ENCODE results near the gene DLL4.
"Not testable (repeated sequence)": the region's sequence is repeated elsewhere in the genome, so short reads cannot be mapped to it uniquely, and the experiment has no call there.

DLL4 gene

GRCh38 chr15:40941528-40942336 is 12.6 kb downstream of the DLL4 start:
- DNase-seq, result peak; percentile 80
- peak; percentile 83 for ATAC-seq

- ATAC-seq, result no peak
Observed at GRCh38 chr15:40942337-40942854, 13.3 kb downstream of the DLL4 start.

GRCh38 chr15:40942878-40943277 is 13.7 kb downstream of the DLL4 start:
- no peak for DNase-seq
- ATAC-seq, result no peak

More at GRCh38 chr15:40942337-40942854, 13.3 kb downstream of the DLL4 start:
- no peak for DNase-seq

GRCh38 chr15:40943764-40944365 is 14.7 kb downstream of the DLL4 start:
- no peak for ATAC-seq
- DNase-seq, result no peak

GRCh38 chr15:40944510-40945296 is 15.6 kb downstream of the DLL4 start:
- ATAC-seq, result no peak
- DNase-seq, result no peak

- DNase-seq (no peak), ATAC-seq (no peak)
Observed at GRCh38 chr15:40948706-40949473, 19.8 kb downstream of the DLL4 start.

GRCh38 chr15:40949756-40950207 is 20.6 kb downstream of the DLL4 start:
- ATAC-seq (no peak), DNase-seq (no peak)

- ATAC-seq (no peak), DNase-seq (no peak)
Observed at GRCh38 chr15:40951764-40952163, 22.6 kb downstream of the DLL4 start.

- no peak for ATAC-seq
- DNase-seq, result no peak
Observed at GRCh38 chr15:40952301-40952900, 23.3 kb downstream of the DLL4 start.

- peak; percentile 95 for ATAC-seq
- DNase-seq, result peak; percentile 97
Observed at GRCh38 chr15:40952901-40953712, 24.0 kb downstream of the DLL4 start, which contains the start of gene CHAC1. Gene CHAC1 (plus strand): TSS chr15:40953471. CDS start chr15:40953584, 113 bp downstream.

GRCh38 chr15:40953713-40954074 is 24.6 kb downstream of the DLL4 start:
- ATAC-seq (no peak), DNase-seq (no peak)

- not testable (repeated sequence) for DNase-seq, ATAC-seq
Observed at GRCh38 chr15:40954158-40954848, 25.2 kb downstream of the DLL4 start.

GRCh38 chr15:40955141-40955903 is 26.2 kb downstream of the DLL4 start:
- no peak for DNase-seq
- ATAC-seq, result no peak

- ATAC-seq, result no peak
- DNase-seq, result no peak
Observed at GRCh38 chr15:40955930-40956540, 26.9 kb downstream of the DLL4 start.

GRCh38 chr15:40956541-40956982 is 27.4 kb downstream of the DLL4 start:
- no peak for ATAC-seq
- no peak for DNase-seq

- DNase-seq (no peak), ATAC-seq (no peak)
Observed at GRCh38 chr15:40957041-40957555, 28.0 kb downstream of the DLL4 start.

- DNase-seq (no peak), ATAC-seq (no peak)
Observed at GRCh38 chr15:40957581-40958051, 28.5 kb downstream of the DLL4 start.

- DNase-seq (no peak), ATAC-seq (no peak)
Observed at GRCh38 chr15:40958146-40958545, 29.0 kb downstream of the DLL4 start.
